HepG2 (cell line): ENCODE measurements around the gene DUS1L. TPM values are rescaled to one million over a fixed set of nuclear protein-coding genes. Genes with fewer than 3 reads are reported as not detected.

Experiments
- CBX1 ChIP-seq: IDR thresholded peaks from one replicate; pipeline ENCODE4 v1.6.1; 2016; ENCODE audit warnings: antibody characterized with exemption, low read depth
- ELF4 ChIP-seq: sonication (generic); formaldehyde crosslinking; IDR thresholded peaks from 2 replicates; pipeline ENCODE4 v1.5.0; 2020; ENCODE audit warnings: missing genetic modification reagents, mild to moderate bottlenecking, moderate library complexity, borderline replicate concordance
- KDM5A ChIP-seq: fragments of 200-600 bp; sonication (generic); IDR thresholded peaks from 2 replicates; pipeline ENCODE4 v1.7.0; 2018; ENCODE audit warnings: antibody characterized with exemption, mild to moderate bottlenecking, low read length, borderline replicate concordance
- KMT2A ChIP-seq: sonication (generic); formaldehyde crosslinking; IDR thresholded peaks from 2 replicates; pipeline ENCODE4 v1.4.0; 2020; ENCODE audit warnings: missing genetic modification reagents
- KMT2B ChIP-seq: IDR thresholded peaks from 2 replicates; pipeline ENCODE4 v1.6.1; 2016; ENCODE audit warnings: missing genetic modification reagents, missing compliant biosample characterization
- MAFF ChIP-seq: IDR thresholded peaks from 2 replicates; pipeline ENCODE4 v1.6.1; 2011; ENCODE audit warnings: low read depth, low read length, improper control_type of control experiment
- POLR2G ChIP-seq: fragments of 200-400 bp; formaldehyde crosslinking; IDR thresholded peaks from 2 replicates; pipeline ENCODE4 v1.6.1; 2018; ENCODE audit warnings: mild to moderate bottlenecking, low read depth, low read length, moderate library complexity
- RARA ChIP-seq: IDR thresholded peaks from 2 replicates; pipeline ENCODE4 v1.6.1; 2016; ENCODE audit warnings: missing genetic modification reagents, missing compliant biosample characterization
- SMC3 ChIP-seq: IDR thresholded peaks from 2 replicates; pipeline ENCODE4 v1.6.1; 2011; ENCODE audit warnings: low read length, improper control_type of control experiment
- SMYD3 ChIP-seq: sonication (generic); formaldehyde crosslinking; IDR thresholded peaks from 2 replicates; pipeline ENCODE4 v1.8.1; 2023; ENCODE audit warnings: mild to moderate bottlenecking, missing genetic modification reagents
- SP4 ChIP-seq: sonication (generic); formaldehyde crosslinking; IDR thresholded peaks from 2 replicates; pipeline ENCODE4 v1.8.1; 2023; ENCODE audit warnings: mild to moderate bottlenecking, missing genetic modification reagents
- THRA ChIP-seq: sonication (generic); formaldehyde crosslinking; IDR thresholded peaks from 2 replicates; pipeline ENCODE4 v1.4.0; 2020; ENCODE audit warnings: missing genetic modification reagents, borderline replicate concordance
- YEATS2 ChIP-seq: sonication (generic); formaldehyde crosslinking; IDR thresholded peaks from 2 replicates; pipeline ENCODE4 v1.4.0; 2020; ENCODE audit warnings: missing genetic modification reagents, borderline replicate concordance
- ZBTB1 ChIP-seq: sonication (generic); formaldehyde crosslinking; IDR thresholded peaks from 2 replicates; pipeline ENCODE4 v1.4.0; 2020; ENCODE audit warnings: missing genetic modification reagents, borderline replicate concordance
- ZBTB26 ChIP-seq: IDR thresholded peaks from 2 replicates; pipeline ENCODE4 v1.6.1; 2016; ENCODE audit warnings: missing compliant biosample characterization, missing genetic modification reagents, borderline replicate concordance
- ZNF230 ChIP-seq: sonication (generic); formaldehyde crosslinking; IDR thresholded peaks from 2 replicates; pipeline ENCODE4 v1.4.0; 2020; ENCODE audit warnings: mild to moderate bottlenecking, missing genetic modification reagents
- ZNF362 ChIP-seq: sonication (generic); formaldehyde crosslinking; IDR thresholded peaks from 2 replicates; pipeline ENCODE4 v1.4.0; 2020; ENCODE audit warnings: missing genetic modification reagents, mild to moderate bottlenecking, borderline replicate concordance
- ZNF414 ChIP-seq: sonication (generic); formaldehyde crosslinking; IDR thresholded peaks from 2 replicates; pipeline ENCODE4 v1.5.0; 2020; ENCODE audit warnings: missing genetic modification reagents
- ZNF496 ChIP-seq: sonication (generic); formaldehyde crosslinking; IDR thresholded peaks from 2 replicates; pipeline ENCODE4 v1.8.1; 2023; ENCODE audit warnings: mild to moderate bottlenecking, moderate library complexity, missing genetic modification reagents; ENCODE audit not compliant: insufficient replicate concordance
- ZNF501 ChIP-seq: sonication (generic); formaldehyde crosslinking; IDR thresholded peaks from 2 replicates; pipeline ENCODE4 v1.5.1; 2020; ENCODE audit warnings: mild to moderate bottlenecking, moderate library complexity, missing genetic modification reagents
- ZNF570 ChIP-seq: sonication (generic); formaldehyde crosslinking; IDR thresholded peaks from 2 replicates; pipeline ENCODE4 v1.4.0; 2020; ENCODE audit warnings: mild to moderate bottlenecking, missing genetic modification reagents, borderline replicate concordance
- ZNF605 ChIP-seq: sonication (generic); formaldehyde crosslinking; IDR thresholded peaks from 2 replicates; pipeline ENCODE4 v1.8.0; 2022; ENCODE audit warnings: mild to moderate bottlenecking, missing genetic modification reagents
- polyA plus RNA-seq, 8 experiments: library from polyadenylated mRNA; depleted of rRNA in 3 of 8; stranded (reverse) in 7 of 8; unstranded in 1 of 8; fragments of >200 nt; fragmentation: Illumina TruSeq in 4 of 8; extraction: Trizol in 4 of 8; gene quantifications; 2 replicates each; pipeline versions ENCODE4 v1.2.1 to v1.2.3, GENCODE V29; 2011 to 2016; ENCODE audit warnings: low read depth in 4 of 8, missing spikeins in 1 of 8, mixed read lengths in 1 of 8; ENCODE audit not compliant: insufficient read depth in 1 of 8
- total RNA-seq, 5 experiments: library from RNA; depleted of rRNA; stranded (reverse); fragments of >200 nt; fragmentation: Illumina TruSeq; extraction: Trizol; gene quantifications; 2 replicates each; pipeline ENCODE4 v1.2.3, GENCODE V29; 2016; ENCODE audit warnings: low read depth in 1 of 5

DUS1L gene
- total and polyA plus RNA-seq, 2 of the 13 experiments (the other 11 are each of a cell fraction or from before 2014, with no cell fraction given), result 81.0 to 109 TPM

GRCh38 chr17:82097184-82097918 lies 31.7 kb upstream of the DUS1L start (continued):
- TF ChIP-seq KMT2A (CRISPR knock-in tag) (no peak; the same call in 1 of the 2 replicates), CBX1 (no peak), ZBTB26 (CRISPR knock-in tag) (no peak), MAFF (no peak), ZNF230 (CRISPR knock-in tag) (no peak), SP4 (no peak; the same call in 1 of the 2 replicates), SMYD3 (CRISPR knock-in tag) (no peak), ZNF570 (no peak), KMT2B (CRISPR knock-in tag) (no peak), KDM5A (peak; percentile 15; the same call in 1 of the 2 replicates), ZNF362 (no peak), SMC3 (no peak), ZNF501 (CRISPR knock-in tag) (peak; percentile 63), ZNF414 (CRISPR knock-in tag) (no peak), ZBTB1 (CRISPR knock-in tag) (no peak), POLR2G (peak; percentile 7; the same call in 1 of the 2 replicates), ELF4 (CRISPR knock-in tag) (no peak), YEATS2 (CRISPR knock-in tag) (no peak; the same call in 1 of the 2 replicates), ZNF605 (CRISPR knock-in tag) (no peak), RARA (CRISPR knock-in tag) (no peak), THRA (0 out of 2 replicates have a peak, but pooled peaks have one; percentile 9), ZNF496 (no peak)
